Measurements from ENCODE around the gene LRRC19.

The LRRC19 gene

DNA sequence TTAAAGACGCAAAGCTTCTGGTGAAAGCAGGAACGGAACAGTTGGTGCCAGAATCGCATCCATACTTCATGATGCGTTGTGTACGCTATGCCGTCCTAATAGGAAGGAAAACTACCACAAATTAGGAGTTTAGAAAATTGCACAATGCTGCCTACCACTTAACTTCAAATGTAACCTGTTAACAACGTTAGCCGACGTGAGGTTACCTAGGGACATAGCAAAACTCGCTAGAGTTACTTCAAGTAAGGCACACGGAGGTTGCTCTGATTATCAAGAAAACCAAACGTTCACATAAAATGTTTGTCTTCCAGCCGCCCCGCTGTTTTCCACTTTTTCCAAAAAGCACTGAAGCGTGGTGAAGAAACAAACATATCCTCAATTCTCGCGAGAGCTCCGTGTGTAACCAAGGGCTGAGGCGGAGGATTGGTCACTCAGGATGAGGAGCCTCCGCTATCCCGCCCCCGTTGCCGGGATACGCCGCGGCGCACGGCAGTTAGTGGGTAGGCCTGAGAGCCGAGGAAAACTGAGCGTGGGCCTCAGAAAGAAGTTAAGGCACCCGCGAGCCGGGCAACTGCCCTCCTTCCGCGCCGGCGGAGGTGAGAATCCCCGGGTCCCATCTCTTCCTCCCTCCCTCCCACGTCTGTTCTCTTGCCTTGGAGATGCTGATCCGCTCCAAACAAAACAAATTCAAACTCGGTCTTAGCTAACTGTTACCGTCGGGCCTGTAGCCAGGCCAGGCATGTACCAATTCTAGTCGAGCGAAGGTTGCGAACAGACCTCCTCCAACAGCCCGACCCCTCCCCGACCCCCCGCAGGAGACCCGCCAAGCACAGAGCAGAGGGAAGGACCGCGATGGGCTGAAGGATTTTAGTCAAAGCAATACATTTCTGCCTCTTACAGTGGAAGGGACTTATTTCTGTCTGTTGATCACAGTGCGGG is 49.3 kb downstream of the LRRC19 start, which contains the start of gene IFT74:
Gene IFT74, plus strand, starts transcription at position 492 of the 939 bp plus-strand sequence. CDS start 5,556 bp downstream, outside the sequence.
- DNase-seq (ENCODE audit: low spot score) = peak; percentile 98

DNA sequence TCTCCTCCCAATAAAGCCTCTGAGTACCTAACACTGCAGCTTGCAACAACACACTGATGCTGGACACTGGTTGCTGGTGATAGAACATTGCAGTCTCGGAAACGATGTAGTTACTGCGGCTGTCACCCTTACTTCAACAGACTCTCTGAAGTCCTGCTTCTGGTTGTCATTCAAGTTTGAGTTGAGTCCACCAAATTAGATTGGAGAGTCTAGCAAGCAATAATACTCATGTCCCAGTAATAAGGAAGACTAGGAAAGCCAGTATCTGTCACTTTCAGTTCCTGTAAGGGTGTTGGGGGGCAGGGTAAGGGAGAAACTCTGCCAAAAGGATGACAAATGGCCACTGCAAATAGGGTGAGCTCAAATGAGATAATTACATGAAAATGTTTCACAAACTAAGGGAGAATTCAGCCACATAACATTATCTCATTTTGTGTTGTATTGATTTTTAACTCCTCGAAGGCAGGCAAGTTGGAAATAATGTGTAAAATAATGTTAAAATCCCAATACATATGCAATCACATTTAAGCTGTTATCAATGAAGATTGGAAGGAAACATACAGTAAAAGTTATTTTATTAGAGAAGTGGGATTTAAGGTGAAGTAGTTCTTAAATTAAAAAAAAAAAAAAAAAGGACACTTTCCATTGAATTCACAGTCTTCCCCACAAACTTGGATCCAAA is 50.1 kb downstream of the LRRC19 start:
- DNase-seq (ENCODE audit: low spot score) = peak; percentile 69

DNA sequence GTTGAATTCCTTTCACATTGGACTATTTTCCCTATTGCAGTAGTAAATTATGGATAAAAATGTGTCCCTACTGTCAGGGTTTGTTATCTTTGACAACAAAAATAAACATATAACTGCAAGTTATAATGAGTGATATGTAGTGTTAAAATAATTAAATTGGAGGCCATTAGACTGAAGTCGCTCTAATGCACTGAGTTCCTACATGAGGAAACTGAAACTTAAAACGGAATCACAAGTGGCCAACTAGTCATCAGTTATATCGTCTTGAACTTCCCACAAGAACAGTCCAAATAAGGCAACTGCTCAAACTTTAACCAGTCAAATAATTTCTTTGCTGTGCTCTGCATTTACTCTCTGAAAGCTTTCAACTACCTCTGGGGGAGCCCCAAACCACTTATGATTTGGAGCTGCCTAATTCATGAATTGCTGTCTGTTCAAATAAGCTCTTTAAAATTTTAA is 51.4 kb downstream of the LRRC19 start:
- peak; percentile 21 for DNase-seq (ENCODE audit: low spot score)

GRCh38 chr9:26951794-26952193 is 53.7 kb downstream of the LRRC19 start:
- no peak for DNase-seq (ENCODE audit: low spot score)

- DNase-seq (ENCODE audit: low spot score) = no peak
Observed at GRCh38 chr9:26950521-26950920, 55.0 kb downstream of the LRRC19 start.

GRCh38 chr9:26949637-26950069 is 55.8 kb downstream of the LRRC19 start:
- no peak for DNase-seq (ENCODE audit: low spot score)

GRCh38 chr9:26947736-26948135 is 57.7 kb downstream of the LRRC19 start:
- DNase-seq (ENCODE audit: low spot score) = no peak

- DNase-seq (ENCODE audit: low spot score) = peak; percentile 90
Observed at GRCh38 chr9:26946753-26947727, 58.4 kb downstream of the LRRC19 start, which contains the start of gene PLAA. PLAA (minus strand) TSS chr9:26947242; CDS start chr9:26947045, 197 bp downstream.

GRCh38 chr9:26945591-26945990 is 59.9 kb downstream of the LRRC19 start:
- DNase-seq (ENCODE audit: low spot score) = no peak
